Neural progenitor cell (in vitro differentiated cells): ENCODE results near the gene HOXD1. TPM values are rescaled to one million over a fixed set of nuclear protein-coding genes. Genes with fewer than 3 reads are reported as not detected.

Source experiments
- DNase-seq: peaks from one replicate; pipeline ENCODE4 v3.0.0-alpha.2; 2016; ENCODE audit warnings: low spot score
- H2AFZ ChIP-seq: fragments of 200-600 bp; sonication (generic); replicated peaks from 2 replicates; pipeline ENCODE4 v1.6.1; 2016; ENCODE audit warnings: antibody characterized with exemption
- H3F3A ChIP-seq: fragments of 200-600 bp; sonication (generic); 2 replicates; pipeline ENCODE4 v1.6.1; 2016; ENCODE audit warnings: antibody characterized with exemption, low read depth
- H3K27ac ChIP-seq: fragments of 200-600 bp; sonication (generic); 2 replicates; pipeline ENCODE4 v1.5.1; 2016; ENCODE audit warnings: mild to moderate bottlenecking
- H3K27me3 ChIP-seq: fragments of 200-600 bp; sonication (generic); 2 replicates; pipeline ENCODE4 v1.6.1; 2016; ENCODE audit warnings: mild to moderate bottlenecking, moderate library complexity
- H3K36me3 ChIP-seq: fragments of 200-600 bp; sonication (generic); 2 replicates; pipeline ENCODE4 v1.5.1; 2016
- H3K4me1 ChIP-seq: fragments of 200-600 bp; sonication (generic); 2 replicates; pipeline ENCODE4 v1.6.1; 2016; ENCODE audit warnings: mixed run types
- H3K4me2 ChIP-seq: fragments of 200-600 bp; sonication (generic); 2 replicates; pipeline ENCODE4 v1.6.1; 2016
- H3K4me3 ChIP-seq: fragments of 200-600 bp; sonication (generic); 2 replicates; pipeline ENCODE4 v1.5.1; 2016
- H3K79me2 ChIP-seq: fragments of 200-600 bp; sonication (generic); 2 replicates; pipeline ENCODE4 v1.6.1; 2016; ENCODE audit warnings: low read depth
- H3K9ac ChIP-seq: fragments of 200-600 bp; sonication (generic); 2 replicates; pipeline ENCODE4 v1.6.1; 2016
- H3K9me3 ChIP-seq: fragments of 200-600 bp; sonication (generic); 2 replicates; pipeline ENCODE4 v1.5.1; 2016; ENCODE audit warnings: low read depth
- H4K20me1 ChIP-seq: fragments of 200-600 bp; sonication (generic); 2 replicates; pipeline ENCODE4 v1.6.1; 2016; ENCODE audit warnings: low read depth
- H3K27ac Mint-ChIP-seq: 3 replicates; pipeline ENCODE4 v1.8.0; 2021; ENCODE audit warnings: mixed read lengths
- H3K27me3 Mint-ChIP-seq: 2 replicates; pipeline ENCODE4 v1.8.0; 2022; ENCODE audit warnings: low read depth, mild to moderate bottlenecking, inconsistent platforms, moderate library complexity, mixed read lengths; ENCODE audit not compliant: insufficient read depth
- H3K36me3 Mint-ChIP-seq: 3 replicates; pipeline ENCODE4 v1.8.0; 2021; ENCODE audit warnings: mixed read lengths
- H3K4me1 Mint-ChIP-seq: 3 replicates; pipeline ENCODE4 v1.8.0; 2021; ENCODE audit warnings: mixed read lengths
- H3K4me3 Mint-ChIP-seq: 3 replicates; pipeline ENCODE4 v1.8.0; 2021; ENCODE audit warnings: mild to moderate bottlenecking, moderate library complexity, mixed read lengths
- H3K9me3 Mint-ChIP-seq: 3 replicates; pipeline ENCODE4 v1.8.0; 2020; ENCODE audit warnings: mixed read lengths
- CTCF ChIP-seq: fragments of 200-600 bp; sonication (generic); IDR thresholded peaks from 2 replicates; pipeline ENCODE4 v1.5.1; 2017; ENCODE audit warnings: antibody characterized with exemption, mild to moderate bottlenecking
- EZH2 ChIP-seq: fragments of 200-600 bp; sonication (generic); IDR thresholded peaks from 2 replicates; pipeline ENCODE4 v1.6.1; 2017; ENCODE audit warnings: antibody characterized with exemption, mild to moderate bottlenecking, moderate library complexity
- EZH2phosphoT487 ChIP-seq: fragments of 200-600 bp; sonication (generic); IDR thresholded peaks from 2 replicates; pipeline ENCODE4 v1.6.1; 2017; ENCODE audit warnings: antibody characterized with exemption
- total RNA-seq: library from RNA; depleted of rRNA; stranded (reverse); fragments of >200 nt; gene quantifications from 2 replicates; pipeline ENCODE4 v1.2.3, GENCODE V29; 2015; ENCODE audit warnings: low replicate concordance

The HOXD1 gene
- total RNA-seq, 1 donor from 2014 or later: not detected

DNA sequence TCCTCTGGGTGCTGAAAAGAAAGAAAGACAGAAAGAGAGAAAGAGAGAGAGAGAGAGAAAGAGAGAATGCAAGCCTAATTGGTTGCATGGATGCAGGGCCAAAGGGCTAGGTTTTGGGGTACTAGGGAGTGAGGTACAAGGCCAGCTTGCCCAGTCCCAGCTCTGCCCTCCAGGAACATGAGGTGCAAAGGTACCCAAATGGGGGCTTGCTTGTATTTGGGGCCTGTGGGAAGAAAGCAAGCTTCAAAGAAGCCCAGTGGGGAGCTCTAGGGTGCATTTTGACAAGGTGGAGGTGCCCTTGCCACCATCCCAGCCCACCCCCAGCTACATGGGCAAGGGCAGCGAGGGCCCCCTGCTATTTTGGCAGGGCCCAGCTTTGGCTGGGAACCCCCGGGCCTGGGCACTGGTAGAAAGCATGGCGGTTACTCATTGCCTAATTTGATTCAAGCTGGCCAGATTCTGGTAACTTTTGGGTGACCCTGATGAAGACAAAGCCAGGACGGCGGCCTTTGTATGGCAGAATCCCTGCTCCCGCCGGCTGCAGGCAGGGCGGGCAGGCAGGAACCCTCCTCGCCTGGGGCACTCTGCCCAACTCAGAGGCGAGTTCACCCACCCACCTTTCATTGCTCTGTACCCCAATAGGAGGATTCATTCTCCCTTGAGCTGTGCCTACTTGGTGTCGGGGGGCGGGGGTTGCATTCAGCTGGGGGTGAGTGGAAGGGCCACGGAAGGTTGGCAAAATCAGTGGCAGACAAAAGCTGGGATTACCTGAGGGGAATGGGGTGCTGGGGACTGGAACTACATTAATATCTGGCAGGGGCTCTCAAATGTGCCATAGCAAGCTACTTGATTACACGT is 37.7 kb upstream of the HOXD1 start:
- no peak overlapping the region for H3K27ac ChIP-seq
- peaks cover 93% of the 10 kb centered on the region for H4K20me1 ChIP-seq
- H3K36me3 ChIP-seq: no peaks in the 10 kb centered on the region
- Mint-ChIP-seq H3K4me3 (no peak overlapping the region), H3K36me3 (no peaks in the 10 kb centered on the region), H3K4me1 (no peaks in the 10 kb centered on the region), H3K27ac (no peak overlapping the region), H3K27me3 (peaks cover 98% of the 10 kb centered on the region), H3K9me3 (peaks cover 5% of the 10 kb centered on the region)
- H3K9me3 ChIP-seq: no peaks in the 10 kb centered on the region
- H3K79me2 ChIP-seq: no peaks in the 10 kb centered on the region
- no peak overlapping the region for H2AFZ ChIP-seq
- no peak for DNase-seq
- no peak overlapping the region for H3K9ac ChIP-seq
- H3F3A ChIP-seq: no peaks in the 10 kb centered on the region
- H3K27me3 ChIP-seq: peaks cover 100% of the 10 kb centered on the region
- no peak overlapping the region for H3K4me3 ChIP-seq
- no peak overlapping the region for H3K4me2 ChIP-seq
- no peak for TF ChIP-seq EZH2
- TF ChIP-seq CTCF: no peak
- no peak for TF ChIP-seq EZH2phosphoT487
- H3K4me1 ChIP-seq: no peaks in the 10 kb centered on the region

- peak; percentile 27 for DNase-seq
- Histone ChIP-seq H3K27me3 (peaks cover 100% of the 10 kb centered on the region), H3K4me2 (peak within 1 kb of the TSS; percentile 11), H3K4me1 (no peaks in the 10 kb centered on the region), H3K79me2 (no peaks in the 10 kb centered on the region), H3F3A (no peaks in the 10 kb centered on the region), H4K20me1 (peaks cover 96% of the 10 kb centered on the region), H3K27ac (no peak within 1 kb of the TSS), H3K9me3 (no peaks in the 10 kb centered on the region), H3K36me3 (no peaks in the 10 kb centered on the region), H3K4me3 (no peak within 1 kb of the TSS), H2AFZ (no peak within 1 kb of the TSS), H3K9ac (no peak within 1 kb of the TSS)
- peaks cover 6% of the 10 kb centered on the region for H3K9me3 Mint-ChIP-seq
- peaks cover 98% of the 10 kb centered on the region for H3K27me3 Mint-ChIP-seq
- no peaks in the 10 kb centered on the region for H3K4me1 Mint-ChIP-seq
- no peaks in the 10 kb centered on the region for H3K36me3 Mint-ChIP-seq
- peak; percentile 93 for TF ChIP-seq EZH2phosphoT487
- peak; percentile 99 for TF ChIP-seq EZH2
- no peak for TF ChIP-seq CTCF
- H3K27ac Mint-ChIP-seq: no peak within 1 kb of the TSS
- H3K4me3 Mint-ChIP-seq: no peak within 1 kb of the TSS
These were observed 36.8 kb upstream of the HOXD1 start, which contains the start of gene HOXD4 for GRCh38 chr2:176151442-176152287. Gene HOXD4, plus strand, starts transcription at chr2:176151550. Its CDS starts 84 bp downstream, at chr2:176151634.

DNA sequence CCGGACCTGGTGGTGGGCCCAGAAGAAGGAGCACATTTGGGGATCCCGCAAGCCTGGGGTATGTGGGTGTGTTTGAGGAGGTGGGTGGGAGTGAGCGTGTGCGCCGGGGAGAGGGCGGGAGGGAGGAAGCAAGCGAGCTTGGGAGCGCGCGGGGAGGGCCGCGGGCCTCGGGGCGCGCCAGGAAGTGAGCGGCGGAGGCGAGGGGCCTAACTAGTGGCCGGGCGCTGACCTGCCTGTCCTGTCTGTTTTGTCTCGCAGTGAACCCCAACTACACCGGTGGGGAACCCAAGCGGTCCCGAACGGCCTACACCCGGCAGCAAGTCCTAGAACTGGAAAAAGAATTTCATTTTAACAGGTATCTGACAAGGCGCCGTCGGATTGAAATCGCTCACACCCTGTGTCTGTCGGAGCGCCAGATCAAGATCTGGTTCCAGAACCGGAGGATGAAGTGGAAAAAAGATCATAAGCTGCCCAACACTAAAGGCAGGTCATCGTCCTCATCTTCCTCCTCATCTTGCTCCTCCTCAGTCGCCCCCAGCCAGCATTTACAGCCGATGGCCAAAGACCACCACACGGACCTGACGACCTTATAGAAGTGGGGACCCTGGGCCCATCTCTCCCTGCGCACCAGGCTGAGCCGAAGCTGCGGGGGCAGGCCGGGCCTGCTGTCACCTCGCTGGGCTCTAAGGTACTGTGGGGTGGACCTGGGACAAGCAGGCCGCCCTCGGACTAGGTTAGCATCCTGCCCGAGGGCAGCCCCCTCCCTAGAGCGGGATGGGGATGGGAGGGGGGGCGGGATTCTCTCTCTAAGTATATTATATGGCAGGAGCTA is 35.9 kb upstream of the HOXD1 start:
- no peak for DNase-seq
- Histone ChIP-seq H3K79me2 (no peaks in the 10 kb centered on the region), H4K20me1 (peaks cover 96% of the 10 kb centered on the region), H3F3A (no peaks in the 10 kb centered on the region), H3K36me3 (no peaks in the 10 kb centered on the region), H3K4me1 (no peaks in the 10 kb centered on the region), H2AFZ (no peak overlapping the region), H3K27ac (no peak overlapping the region), H3K9me3 (no peaks in the 10 kb centered on the region), H3K9ac (no peak overlapping the region), H3K4me3 (no peak overlapping the region), H3K27me3 (peaks cover 100% of the 10 kb centered on the region), H3K4me2 (no peak overlapping the region)
- H3K36me3 Mint-ChIP-seq: no peaks in the 10 kb centered on the region
- peaks cover 94% of the 10 kb centered on the region for H3K27me3 Mint-ChIP-seq
- TF ChIP-seq EZH2phosphoT487: peak; percentile 84
- no peak for TF ChIP-seq CTCF
- TF ChIP-seq EZH2: peak; percentile 74
- H3K9me3 Mint-ChIP-seq: peaks cover 7% of the 10 kb centered on the region
- no peak overlapping the region for H3K4me3 Mint-ChIP-seq
- peaks cover 2% of the 10 kb centered on the region for H3K4me1 Mint-ChIP-seq
- H3K27ac Mint-ChIP-seq: no peak overlapping the region
